Measurements from ENCODE around the gene UROC1. TPM values are rescaled to one million over a fixed set of nuclear protein-coding genes. Genes with fewer than 3 reads are reported as not detected.

UROC1 gene
- total and polyA plus RNA-seq, 2 of the 13 experiments (the other 11 are each of a cell fraction or from before 2014, with no cell fraction given), result 0.71 to 1.3 TPM

GRCh38 chr3:126433496-126434263, 83.9 kb downstream of the UROC1 start:
- Histone ChIP-seq H3K9me3 (ENCODE audit: low read length) (no peaks in the 10 kb centered on the region), H2AFZ (ENCODE audit: low read length) (no peak overlapping the region), H3K36me3 (replicated peaks in 1 of 2; ENCODE audit: control insufficient read depth in 1 of 2, insufficient read depth in 2 of 2, low read length in 2 of 2) (peaks cover 8 to 26% of the 10 kb centered on the region in 2 experiments; a peak in 4 of 5 replicates), H4K20me1 (ENCODE audit: insufficient read depth, low read length) (no peaks in the 10 kb centered on the region), H3K9ac (ENCODE audit: insufficient read depth, low read depth, low read length) (no peak overlapping the region), H3K27ac (ENCODE audit: extremely low read length, insufficient read depth, low read length) (no peak overlapping the region), H3K27me3 (ENCODE audit: control insufficient read depth in 1 of 2, insufficient read depth in 2 of 2, low read length in 2 of 2) (no peaks in the 10 kb centered on the region), H3K4me1 (ENCODE audit: insufficient read depth, low read length) (no peaks in the 10 kb centered on the region), H3K79me2 (ENCODE audit: insufficient read depth, low read length) (no peaks in the 10 kb centered on the region), H3K4me2 (ENCODE audit: low read depth, low read length) (no peak overlapping the region), H3K4me3 (replicated peaks in 1 of 3; ENCODE audit: insufficient read depth in 1 of 3, low read depth in 2 of 3, low read length in 3 of 3) (no peak overlapping the region)
- DNase-seq (ENCODE audit: low spot score), result no peak
- WGBS (ENCODE audit: low lambda C conversion rate), result 90% methylated on average over 8 of the region's 13 CpGs
- in situ Hi-C loops (cut with HindIII; ENCODE audit: extremely low pct_ligation_motif_present, low pct_unique_long_range_greater_than_20kb) (no loop called here), intact Hi-C loops (cut with micrococcal nuclease; ENCODE audit: unreplicated experiment) (loop anchor here (2.0 kb wide), 1 partner anchor 77 kb away; the partner anchor contains the start of gene KLF15)
- FAIRE-seq, result no peak
- TF ChIP-seq PRPF4 (IDR thresholded peaks at IDR 0.05; ENCODE audit: low read depth, low read length, poor library complexity, severe bottlenecking), result no peak
- no peak for TF ChIP-seq ZNF737 (CRISPR knock-in tag; IDR thresholded peaks at IDR 0.05; ENCODE audit: borderline replicate concordance)
- TF ChIP-seq ZNF296 (CRISPR knock-in tag; conservative IDR thresholded peaks at IDR 0.05), result no peak
- TF ChIP-seq AGO2 (optimal IDR thresholded peaks at IDR 0.05; ENCODE audit: low read depth, low read length), result peak; percentile 70
- peak; percentile 16 for ATAC-seq
- POLR2A ChIA-PET, result no interaction called here
- no TSS peak for BruUV-seq (replicated peaks)
- CTCF ChIA-PET (ENCODE audit: low intra/inter-chr PET ratio, low total read pairs), result no interaction called here

- POLR2A ChIA-PET, result no interaction called here
- H3K4me1 ChIP-seq (ENCODE audit: insufficient read depth, low read length), result no peaks in the 10 kb centered on the region
- CTCF ChIA-PET (ENCODE audit: low intra/inter-chr PET ratio, low total read pairs), result no interaction called here
These were observed 84.5 kb downstream of the UROC1 start for GRCh38 chr3:126433105-126433430.

More at GRCh38 chr3:126433105-126433430, 84.5 kb downstream of the UROC1 start:
- ATAC-seq (peak; percentile 11; the same call in 2 of the 3 replicates), FAIRE-seq (no peak), DNase-seq (ENCODE audit: low spot score) (no peak)
- intact Hi-C loops (cut with micrococcal nuclease; ENCODE audit: unreplicated experiment), result no loop called here
- Histone ChIP-seq H3K27me3 (ENCODE audit: control insufficient read depth in 1 of 2, insufficient read depth in 2 of 2, low read length in 2 of 2) (no peaks in the 10 kb centered on the region), H3K79me2 (ENCODE audit: insufficient read depth, low read length) (no peaks in the 10 kb centered on the region), H3K9me3 (ENCODE audit: low read length) (no peaks in the 10 kb centered on the region), H3K9ac (ENCODE audit: insufficient read depth, low read depth, low read length) (no peak overlapping the region), H3K4me2 (ENCODE audit: low read depth, low read length) (no peak overlapping the region), H3K27ac (ENCODE audit: extremely low read length, insufficient read depth, low read length) (no peak overlapping the region), H3K36me3 (replicated peaks in 1 of 2; ENCODE audit: control insufficient read depth in 1 of 2, insufficient read depth in 2 of 2, low read length in 2 of 2) (peaks cover 5 to 20% of the 10 kb centered on the region in 2 experiments; a peak in 4 of 5 replicates), H4K20me1 (ENCODE audit: insufficient read depth, low read length) (no peaks in the 10 kb centered on the region), H3K4me3 (replicated peaks in 1 of 3; ENCODE audit: insufficient read depth in 1 of 3, low read depth in 2 of 3, low read length in 3 of 3) (no peak overlapping the region), H2AFZ (ENCODE audit: low read length) (no peak overlapping the region)
- no TSS peak for BruUV-seq (replicated peaks)
- 93% methylated on average over 3 of the region's 6 CpGs for WGBS (ENCODE audit: low lambda C conversion rate)
- in situ Hi-C loops (cut with HindIII; ENCODE audit: extremely low pct_ligation_motif_present, low pct_unique_long_range_greater_than_20kb), result no loop called here
- TF ChIP-seq AGO2 (optimal IDR thresholded peaks at IDR 0.05; ENCODE audit: low read depth, low read length), result peak; percentile 6
- no peak for TF ChIP-seq PPARG (CRISPR knock-in tag; conservative IDR thresholded peaks at IDR 0.05)
- TF ChIP-seq RBM22 (optimal IDR thresholded peaks at IDR 0.05; ENCODE audit: low read length), result peak; percentile 45
- no peak for TF ChIP-seq ATF5 (CRISPR knock-in tag; IDR thresholded peaks at IDR 0.05; ENCODE audit: low read depth)
- no peak for TF ChIP-seq ZMYM3 (CRISPR knock-in tag; IDR thresholded peaks at IDR 0.05)
- TF ChIP-seq E2F1 (CRISPR knock-in tag; IDR thresholded peaks at IDR 0.05), result no peak
- no peak for TF ChIP-seq TERF1 (CRISPR knock-in tag; IDR thresholded peaks at IDR 0.05)
- no peak for TF ChIP-seq ZZZ3 (CRISPR knock-in tag; IDR thresholded peaks at IDR 0.05; ENCODE audit: borderline replicate concordance)
- no peak for TF ChIP-seq ZNF782 (CRISPR knock-in tag; IDR thresholded peaks at IDR 0.05; ENCODE audit: borderline replicate concordance)
- TF ChIP-seq RARG (CRISPR knock-in tag; IDR thresholded peaks at IDR 0.05; ENCODE audit: low read depth), result no peak
- no peak for TF ChIP-seq KLF13 (CRISPR knock-in tag; IDR thresholded peaks at IDR 0.05)
- no peak for TF ChIP-seq TRIM24 (CRISPR knock-in tag; IDR thresholded peaks at IDR 0.05)
